PC-3 (cell line): ENCODE data around the gene OPTN.

Experiments used
- CTCF ChIP-seq: fragments of 300-600 bp; sonication (generic); conservative IDR thresholded peaks from 2 replicates; pipeline ENCODE4 v1.5.1; 2017; ENCODE audit warnings: antibody characterized with exemption, low read depth, mild to moderate bottlenecking, low read length
- EZH2 ChIP-seq: fragments of 300-600 bp; sonication (generic); IDR thresholded peaks from one replicate; pipeline ENCODE4 v1.6.1; 2017; ENCODE audit warnings: antibody characterized with exemption, mild to moderate bottlenecking, low read length; ENCODE audit not compliant: unreplicated experiment
- EZH2phosphoT487 ChIP-seq: fragments of 300-600 bp; sonication (generic); IDR thresholded peaks from 2 replicates; pipeline ENCODE4 v1.6.1; 2018; ENCODE audit warnings: mild to moderate bottlenecking, antibody characterized with exemption, low read length, borderline replicate concordance

- TF ChIP-seq CTCF (no peak), EZH2 (no peak), EZH2phosphoT487 (no peak)
Measured at GRCh38 chr10:13118784-13119410, 18.9 kb downstream of the OPTN start.
